Endothelial cell of umbilical vein (primary cell): Measurements from ENCODE around the gene TSEN2.

Experiments used
- CTCF ChIP-seq, 2 donors: IDR thresholded peaks; 1 replicate in 1 of 2; 2 replicates in 1 of 2; pipeline ENCODE4 v1.5.1; 2011; ENCODE audit warnings: low read length in 2 of 2, mild to moderate bottlenecking in 2 of 2, moderate library complexity in 2 of 2, control low read depth in 1 of 2, inconsistent platforms in 1 of 2, low read depth in 1 of 2; ENCODE audit not compliant: insufficient read depth in 1 of 2; ENCODE audit errors: extremely low read depth in 1 of 2
- EZH2 ChIP-seq: IDR thresholded peaks from 2 replicates; pipeline ENCODE4 v1.6.1; 2012; ENCODE audit warnings: borderline replicate concordance, low read depth, mild to moderate bottlenecking, moderate library complexity, low read length, inconsistent platforms; ENCODE audit not compliant: severe bottlenecking
- FOS ChIP-seq: IDR thresholded peaks from 2 replicates; pipeline ENCODE4 v1.6.1; 2011; ENCODE audit warnings: mild to moderate bottlenecking, low read length, moderate library complexity, borderline replicate concordance; ENCODE audit not compliant: insufficient read depth
- GATA2 ChIP-seq: IDR thresholded peaks from 2 replicates; pipeline ENCODE4 v1.7.0; 2011; ENCODE audit warnings: low read depth, mild to moderate bottlenecking, moderate library complexity, mixed read lengths, low read length; ENCODE audit not compliant: insufficient read length, insufficient read depth
- JUN ChIP-seq: IDR thresholded peaks from 2 replicates; pipeline ENCODE4 v1.6.1; 2011; ENCODE audit warnings: borderline replicate concordance, low read depth; ENCODE audit not compliant: insufficient read length, insufficient read depth
- MAX ChIP-seq: IDR thresholded peaks from 2 replicates; pipeline ENCODE4 v1.6.1; 2011; ENCODE audit not compliant: insufficient read depth, insufficient read length
- MYC ChIP-seq: IDR thresholded peaks from one replicate; pipeline ENCODE4 v1.6.1; 2011; ENCODE audit warnings: mild to moderate bottlenecking, low read depth, low read length
- POLR2A ChIP-seq: IDR thresholded peaks from 2 replicates; pipeline ENCODE4 v1.6.1; 2012; ENCODE audit warnings: low read depth, mild to moderate bottlenecking, control low read depth, low read length
- POLR2AphosphoS5 ChIP-seq: IDR thresholded peaks from 2 replicates; pipeline ENCODE4 v1.6.1; 2012; ENCODE audit warnings: low read depth, mild to moderate bottlenecking, control low read depth, low read length, moderate library complexity; ENCODE audit not compliant: insufficient read depth

- TF ChIP-seq CTCF (IDR thresholded peaks at IDR 0.05; ENCODE audit: extremely low read depth in 1 of 2, insufficient read depth in 1 of 2, low read depth in 1 of 2, low read length in 2 of 2) (no peak), MYC (no peak), POLR2A (no peak), MAX (no peak), JUN (no peak), POLR2AphosphoS5 (no peak), EZH2 (no peak), FOS (no peak), GATA2 (no peak)
Observed at GRCh38 chr3:12442654-12443501, 41.4 kb upstream of the TSEN2 start.
